Left renal pelvis (tissue), 4 donors: ENCODE results near the gene EPHB1. TPM values are rescaled to one million over a fixed set of nuclear protein-coding genes. Genes with fewer than 3 reads are reported as not detected.
"Not testable (repeated sequence)": the region's sequence is repeated elsewhere in the genome, so short reads cannot be mapped to it uniquely, and the experiment has no call there.

Source experiments
- DNase-seq, 4 donors: peaks; one replicate each; pipeline ENCODE4 v3.0.0-alpha.2; 2013; ENCODE audit warnings: low read depth in 4 of 4, low spot score in 3 of 4
- polyA plus RNA-seq, 4 donors: library from polyadenylated mRNA; unstranded; fragments of 120-200 nt; gene quantifications; one replicate each; pipeline ENCODE4 v1.2.1, GENCODE V29; 2013; ENCODE audit not compliant: insufficient read length in 4 of 4

EPHB1 gene
- polyA plus RNA-seq, 4 donors: 3.6 to 5.8 (median 5.4) TPM

GRCh38 chr3:134985864-134986715 is 191.0 kb downstream of the EPHB1 start:
- DNase-seq: no peak

- no peak for DNase-seq
These were observed 193.6 kb downstream of the EPHB1 start for GRCh38 chr3:134988666-134989065.

DNA sequence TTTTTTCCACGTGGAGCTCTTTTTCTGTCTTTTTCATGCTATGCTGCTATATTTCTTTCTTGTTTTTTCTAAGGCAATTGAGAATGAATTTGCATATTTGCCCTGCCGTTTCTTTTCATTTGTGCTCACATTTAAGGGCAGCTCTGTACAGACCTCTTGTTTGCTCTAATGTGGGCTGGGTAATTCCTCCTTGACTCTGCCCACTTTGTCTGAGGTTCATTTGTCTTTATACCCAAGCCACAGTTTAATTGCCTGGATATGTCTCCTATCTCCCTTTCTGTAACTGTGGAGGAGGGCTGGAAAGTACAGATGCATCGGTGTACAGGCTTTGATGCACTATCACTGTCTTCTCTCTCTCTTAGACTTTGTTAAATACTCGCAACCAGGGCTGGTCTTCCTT is 195.9 kb downstream of the EPHB1 start:
- no peak for DNase-seq

GRCh38 chr3:134991472-134992010 is 196.5 kb downstream of the EPHB1 start:
- DNase-seq: no peak

DNA sequence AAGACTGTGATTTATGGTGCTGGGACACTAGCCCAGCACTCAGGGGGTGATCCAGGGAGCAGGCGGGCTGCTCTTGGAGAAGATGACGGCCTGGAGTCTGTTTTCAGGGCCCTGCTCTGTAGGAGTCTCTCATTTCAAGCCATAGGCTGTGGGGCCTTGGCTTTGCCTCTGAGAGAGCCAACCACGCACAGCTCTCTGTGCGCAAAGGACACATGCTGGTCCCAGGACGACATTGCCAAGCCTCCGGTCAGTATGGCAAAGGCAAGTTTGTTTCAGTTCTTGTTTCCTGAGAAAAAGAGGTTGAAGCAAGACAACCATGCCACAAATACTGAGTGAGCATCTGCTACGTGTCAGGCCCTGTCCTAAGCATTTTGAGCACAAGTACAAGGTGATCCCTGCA is 197.1 kb downstream of the EPHB1 start:
- no peak for DNase-seq

GRCh38 chr3:134992586-134992985 is 197.5 kb downstream of the EPHB1 start:
- DNase-seq: no peak

DNA sequence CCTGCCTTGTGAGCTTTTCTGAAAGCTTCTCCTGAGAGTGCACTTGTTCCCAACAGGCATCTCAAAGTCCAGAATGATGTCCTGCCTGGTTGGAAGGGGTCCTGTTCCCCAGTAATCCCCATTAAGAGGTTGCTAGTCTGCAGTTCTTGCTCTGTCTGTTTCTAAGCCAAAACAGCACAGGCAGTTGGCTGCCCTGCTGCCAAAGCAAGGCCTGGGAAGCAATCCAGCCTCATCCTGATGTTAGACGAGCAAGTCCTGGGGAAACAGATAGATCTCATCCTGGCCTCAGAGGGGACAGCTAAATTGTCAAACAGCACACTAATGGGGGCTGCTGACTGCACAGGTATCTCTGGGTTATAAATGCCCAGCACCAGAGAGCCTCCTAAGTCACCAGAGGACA is 198.0 kb downstream of the EPHB1 start:
- DNase-seq: no peak

GRCh38 chr3:134998158-134998557 is 203.1 kb downstream of the EPHB1 start:
- DNase-seq: no peak

- no peak for DNase-seq
These were observed 203.8 kb downstream of the EPHB1 start for GRCh38 chr3:134998855-134999254.

DNA sequence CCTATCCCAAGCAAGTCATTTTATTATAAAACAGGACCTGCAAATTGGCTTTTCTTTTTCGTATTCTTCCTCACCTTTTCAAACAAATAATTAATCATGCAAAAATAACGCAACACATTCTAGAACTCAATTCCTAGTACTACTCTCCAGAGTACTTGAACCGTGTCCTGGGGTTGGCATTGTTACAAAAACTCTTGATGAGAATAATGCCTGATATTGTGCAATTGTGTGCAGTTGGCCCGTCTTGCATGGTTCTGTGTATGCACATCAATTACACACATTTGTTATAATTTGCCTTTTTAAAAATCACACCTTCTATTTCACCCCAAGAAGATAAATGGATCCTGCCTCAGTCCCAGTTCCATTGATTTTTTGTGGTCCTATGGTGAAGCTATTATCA is 205.4 kb downstream of the EPHB1 start:
- no peak for DNase-seq

DNA sequence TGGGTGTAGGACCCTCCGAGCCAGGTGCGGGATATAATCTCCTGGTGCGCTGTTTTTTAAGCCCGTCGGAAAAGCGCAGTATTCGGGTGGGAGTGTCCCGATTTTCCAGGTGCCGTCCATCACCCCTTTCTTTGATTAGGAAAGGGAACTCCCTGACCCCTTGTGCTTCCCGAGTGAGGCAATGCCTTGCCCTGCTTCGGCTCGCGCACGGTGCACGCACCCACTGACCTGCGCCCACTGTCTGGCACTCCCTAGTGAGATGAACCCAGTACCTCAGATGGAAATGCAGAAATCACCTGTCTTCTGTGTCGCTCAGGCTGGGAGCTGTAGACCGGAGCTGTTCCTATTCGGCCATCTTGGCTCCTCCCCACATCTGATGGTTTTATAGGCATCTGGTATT is 210.6 kb downstream of the EPHB1 start:
- DNase-seq: not testable (repeated sequence)

DNA sequence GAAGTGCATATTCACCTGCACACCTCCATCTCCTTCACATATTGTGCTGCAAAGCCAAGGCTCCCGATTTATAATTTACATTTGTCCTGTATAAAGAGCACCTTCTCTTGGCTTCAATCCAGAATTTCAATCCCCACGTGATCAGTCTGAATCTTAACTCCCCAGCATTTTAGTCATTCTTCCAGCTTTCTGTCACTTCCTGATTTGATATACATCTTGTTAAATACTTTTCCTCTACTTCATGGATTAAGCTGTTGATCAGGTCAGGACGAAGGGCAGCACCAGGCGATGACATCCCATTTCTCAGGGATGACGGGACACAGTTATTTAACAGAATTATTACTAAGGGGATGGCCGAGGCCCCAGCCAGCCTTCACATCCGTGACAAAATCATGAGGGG is 212.5 kb downstream of the EPHB1 start:
- DNase-seq: peak in 3 of 4 donors; percentile 20 to 26 (median 25)

GRCh38 chr3:135008326-135008725 is 213.3 kb downstream of the EPHB1 start:
- no peak for DNase-seq

- no peak for DNase-seq
These were observed 214.0 kb downstream of the EPHB1 start for GRCh38 chr3:135009014-135009413.

DNA sequence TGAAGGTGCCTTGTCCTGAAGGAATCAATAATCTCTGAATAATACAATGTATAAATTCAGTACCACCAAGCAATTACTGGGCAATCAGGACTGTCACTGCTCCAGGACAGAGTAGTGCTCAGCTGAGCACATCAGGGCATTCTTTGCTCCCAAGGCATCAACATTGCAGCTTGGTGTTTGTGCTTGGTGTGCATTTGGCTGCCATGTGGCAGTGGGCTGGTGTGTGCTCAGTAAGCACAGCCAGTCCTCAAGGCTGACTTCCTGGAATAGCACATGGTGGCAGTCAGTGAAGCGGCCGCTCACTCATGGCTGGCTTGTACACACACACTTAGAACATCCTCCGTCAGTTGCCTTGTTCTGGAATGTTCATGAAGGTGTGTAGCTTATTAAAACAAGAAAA is 217.0 kb downstream of the EPHB1 start:
- no peak for DNase-seq

DNA sequence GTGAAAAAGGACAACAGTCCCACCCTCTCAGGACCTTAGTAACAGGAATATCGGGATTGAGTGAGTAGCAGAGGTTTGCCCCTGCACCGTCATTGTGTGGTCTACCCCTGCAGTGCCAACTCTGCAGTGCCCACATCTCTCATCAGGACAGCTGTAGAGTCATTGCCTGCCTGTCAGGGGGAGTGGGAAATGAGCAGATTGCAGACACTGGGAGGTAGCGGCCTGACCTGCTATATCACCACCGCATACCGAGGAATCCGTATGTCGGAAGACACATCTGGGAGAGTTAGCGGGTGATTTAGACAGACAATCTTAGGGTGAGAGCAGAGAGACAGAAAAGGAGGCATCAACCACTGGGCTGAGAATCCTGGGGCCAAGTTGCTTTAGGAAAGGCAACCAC is 218.1 kb downstream of the EPHB1 start:
- DNase-seq: no peak

- DNase-seq: no peak
These were observed 219.5 kb downstream of the EPHB1 start for GRCh38 chr3:135014566-135014965.

GRCh38 chr3:135017003-135017893 is 222.2 kb downstream of the EPHB1 start:
- no peak for DNase-seq

DNA sequence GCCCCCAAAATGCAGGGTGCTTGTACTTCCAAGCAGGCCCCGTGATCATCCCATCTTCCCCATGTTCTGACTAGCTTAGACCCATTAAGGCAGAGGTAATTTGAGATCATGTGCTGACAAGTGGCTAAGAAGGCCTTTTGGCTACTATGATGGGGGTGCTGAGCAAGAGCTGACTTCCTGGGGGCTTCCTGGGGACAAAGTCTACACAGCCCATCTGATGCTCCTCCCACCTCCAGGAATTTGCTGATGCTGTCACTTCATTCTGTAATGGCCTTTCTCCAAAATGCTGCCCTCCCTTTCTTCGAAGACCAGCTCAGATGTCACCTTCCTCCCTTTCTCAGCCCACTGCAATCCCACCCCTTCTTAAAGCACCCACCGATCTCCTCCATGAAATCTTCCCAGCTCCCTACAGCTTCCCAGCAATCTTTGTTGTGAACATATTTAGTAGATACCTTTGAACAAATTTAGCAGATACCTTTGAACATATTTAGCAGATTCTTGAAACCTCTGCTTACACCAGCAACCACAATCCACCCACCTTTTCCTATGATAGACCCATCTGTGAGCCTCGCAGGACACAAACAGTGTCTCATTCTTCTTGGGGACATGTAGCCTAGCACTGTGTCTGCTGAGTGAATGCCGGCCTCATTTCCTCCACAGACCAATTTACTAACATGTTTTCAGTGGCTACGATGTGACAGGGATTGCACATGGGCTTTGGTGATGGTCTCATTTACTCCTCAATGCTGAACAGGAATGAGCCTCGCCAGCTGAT is 223.3 kb downstream of the EPHB1 start:
- DNase-seq: no peak

GRCh38 chr3:135020181-135020580 is 225.1 kb downstream of the EPHB1 start:
- DNase-seq: no peak
